ENCODE results near the gene CD34.

DNA sequence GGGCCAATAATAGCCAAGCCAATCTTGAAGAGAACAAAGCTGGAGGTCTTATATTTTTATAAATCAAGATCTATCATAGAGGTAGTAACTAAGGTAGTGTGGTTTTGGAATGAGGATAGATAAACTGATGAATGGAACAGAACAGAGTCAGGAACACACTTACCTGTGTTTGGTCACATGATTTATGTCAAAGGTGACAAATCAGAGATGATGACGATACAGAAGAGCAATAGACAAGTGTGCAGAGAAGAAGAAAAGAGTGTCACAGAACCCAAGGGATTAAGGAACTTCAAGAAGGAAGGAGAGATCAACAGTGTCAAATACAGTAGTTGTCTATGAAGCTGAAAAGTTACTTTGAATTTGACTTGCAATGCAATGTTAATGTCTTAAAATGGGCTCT lies 16.1 kb upstream of the CD34 start:
- TF ChIP-seq, protein P1, sequence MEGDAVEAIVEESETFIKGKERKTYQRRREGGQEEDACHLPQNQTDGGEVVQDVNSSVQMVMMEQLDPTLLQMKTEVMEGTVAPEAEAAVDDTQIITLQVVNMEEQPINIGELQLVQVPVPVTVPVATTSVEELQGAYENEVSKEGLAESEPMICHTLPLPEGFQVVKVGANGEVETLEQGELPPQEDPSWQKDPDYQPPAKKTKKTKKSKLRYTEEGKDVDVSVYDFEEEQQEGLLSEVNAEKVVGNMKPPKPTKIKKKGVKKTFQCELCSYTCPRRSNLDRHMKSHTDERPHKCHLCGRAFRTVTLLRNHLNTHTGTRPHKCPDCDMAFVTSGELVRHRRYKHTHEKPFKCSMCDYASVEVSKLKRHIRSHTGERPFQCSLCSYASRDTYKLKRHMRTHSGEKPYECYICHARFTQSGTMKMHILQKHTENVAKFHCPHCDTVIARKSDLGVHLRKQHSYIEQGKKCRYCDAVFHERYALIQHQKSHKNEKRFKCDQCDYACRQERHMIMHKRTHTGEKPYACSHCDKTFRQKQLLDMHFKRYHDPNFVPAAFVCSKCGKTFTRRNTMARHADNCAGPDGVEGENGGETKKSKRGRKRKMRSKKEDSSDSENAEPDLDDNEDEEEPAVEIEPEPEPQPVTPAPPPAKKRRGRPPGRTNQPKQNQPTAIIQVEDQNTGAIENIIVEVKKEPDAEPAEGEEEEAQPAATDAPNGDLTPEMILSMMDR (IDR thresholded peaks at IDR 0.05; ENCODE audit: low read depth, low read length): no peak
- no peak for TF ChIP-seq EZH2phosphoT487 (IDR thresholded peaks at IDR 0.05; ENCODE audit: low read depth)
